Measurements from ENCODE around the gene ATXN7. TPM values are rescaled to one million over a fixed set of nuclear protein-coding genes. Genes with fewer than 3 reads are reported as not detected.

Gene ATXN7
- total RNA-seq, 2 experiments from 2014 or later = 15.2 to 35.2 TPM

DNA sequence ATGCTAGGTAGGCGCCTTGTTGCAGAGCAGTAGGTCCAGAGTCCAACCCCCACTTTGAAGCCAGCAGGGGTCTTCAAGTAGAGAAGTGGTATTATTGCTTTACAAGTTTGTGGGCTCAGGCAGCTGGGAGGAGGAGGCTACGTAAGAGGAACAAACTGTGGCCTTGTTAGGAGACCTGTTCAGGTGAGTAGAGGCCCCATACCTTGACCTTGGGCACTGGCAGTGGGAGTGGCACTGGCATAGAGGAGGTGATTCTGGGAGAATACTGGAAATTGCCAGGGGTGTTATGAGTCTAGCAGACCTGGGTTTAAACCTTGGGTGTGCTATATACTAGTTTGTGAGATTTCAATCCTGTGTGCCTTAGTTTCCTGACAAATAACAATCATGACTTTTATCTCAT lies 83.1 kb downstream of the ATXN7 start:
- TF ChIP-seq, protein P1, sequence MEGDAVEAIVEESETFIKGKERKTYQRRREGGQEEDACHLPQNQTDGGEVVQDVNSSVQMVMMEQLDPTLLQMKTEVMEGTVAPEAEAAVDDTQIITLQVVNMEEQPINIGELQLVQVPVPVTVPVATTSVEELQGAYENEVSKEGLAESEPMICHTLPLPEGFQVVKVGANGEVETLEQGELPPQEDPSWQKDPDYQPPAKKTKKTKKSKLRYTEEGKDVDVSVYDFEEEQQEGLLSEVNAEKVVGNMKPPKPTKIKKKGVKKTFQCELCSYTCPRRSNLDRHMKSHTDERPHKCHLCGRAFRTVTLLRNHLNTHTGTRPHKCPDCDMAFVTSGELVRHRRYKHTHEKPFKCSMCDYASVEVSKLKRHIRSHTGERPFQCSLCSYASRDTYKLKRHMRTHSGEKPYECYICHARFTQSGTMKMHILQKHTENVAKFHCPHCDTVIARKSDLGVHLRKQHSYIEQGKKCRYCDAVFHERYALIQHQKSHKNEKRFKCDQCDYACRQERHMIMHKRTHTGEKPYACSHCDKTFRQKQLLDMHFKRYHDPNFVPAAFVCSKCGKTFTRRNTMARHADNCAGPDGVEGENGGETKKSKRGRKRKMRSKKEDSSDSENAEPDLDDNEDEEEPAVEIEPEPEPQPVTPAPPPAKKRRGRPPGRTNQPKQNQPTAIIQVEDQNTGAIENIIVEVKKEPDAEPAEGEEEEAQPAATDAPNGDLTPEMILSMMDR (conservative IDR thresholded peaks at IDR 0.05; ENCODE audit: low read length) = no peak
- no peak for TF ChIP-seq EZH2phosphoT487 (IDR thresholded peaks at IDR 0.05; ENCODE audit: borderline replicate concordance, low read depth, low read length)
- Histone ChIP-seq H3K27ac (ENCODE audit: low read depth, low read length, poor library complexity, severe bottlenecking) (no peak overlapping the region), H3K36me3 (ENCODE audit: insufficient read depth, low read length) (peaks cover 52% of the 10 kb centered on the region), H3K4me2 (ENCODE audit: low read length) (no peak overlapping the region), H4K20me1 (ENCODE audit: insufficient read depth, low read length) (no peaks in the 10 kb centered on the region), H2AFZ (ENCODE audit: low read length) (no peak overlapping the region), H3K4me1 (ENCODE audit: insufficient read depth, low read length, poor library complexity, severe bottlenecking) (no peaks in the 10 kb centered on the region), H3K4me3 (ENCODE audit: low read depth, low read length, poor library complexity, severe bottlenecking) (no peak overlapping the region), H3K79me2 (ENCODE audit: insufficient read depth, low read depth, low read length) (no peaks in the 10 kb centered on the region; the same call in 1 of the 2 replicates), H3K9me2 (ENCODE audit: insufficient read depth, low read length) (no peaks in the 10 kb centered on the region), H3K9me3 (ENCODE audit: low read length) (no peaks in the 10 kb centered on the region)
- POLR2A ChIA-PET = interaction anchor here (0.5 to 0.9 kb wide), 2 partner anchors 19 to 49 kb away, joined by 3 to 5 read pairs; no protein-coding TSS in a partner anchor
- no peak for DNase-seq (ENCODE audit: low spot score)
- no TSS peak for BruUV-seq (replicated peaks)
- intact Hi-C loops (cut with micrococcal nuclease; ENCODE audit: unreplicated experiment) = no loop called here
- CTCF ChIA-PET (ENCODE audit: unreplicated experiment) = no interaction called here

DNA sequence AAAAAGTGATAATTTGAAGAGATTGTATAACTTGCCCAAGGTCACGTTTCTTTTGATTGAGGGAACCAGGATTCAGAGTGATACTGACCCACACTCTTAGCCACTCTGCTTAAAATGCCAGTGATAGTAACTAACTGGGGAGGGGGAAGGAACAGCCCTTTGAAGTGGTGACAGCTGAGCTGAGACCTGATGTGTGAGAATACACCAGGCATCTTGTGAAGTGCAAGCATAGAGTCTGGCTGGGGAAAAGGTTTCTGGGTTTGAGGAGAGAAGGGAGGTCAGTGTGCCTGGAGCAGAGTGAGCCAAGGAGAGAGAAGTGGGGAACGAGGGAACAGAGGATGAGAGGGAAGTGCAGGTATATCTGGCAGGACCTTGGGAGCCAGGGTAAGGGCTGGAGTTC lies 83.9 kb downstream of the ATXN7 start:
- no peak overlapping the region for H3K27ac ChIP-seq (ENCODE audit: low read depth, low read length, poor library complexity, severe bottlenecking)
- DNase-seq (ENCODE audit: low spot score) = no peak
- H3K79me2 ChIP-seq (ENCODE audit: insufficient read depth, low read depth, low read length) = no peaks in the 10 kb centered on the region; the same call in 1 of the 2 replicates
- no peak overlapping the region for H3K4me3 ChIP-seq (ENCODE audit: low read depth, low read length, poor library complexity, severe bottlenecking)
- intact Hi-C loops (cut with micrococcal nuclease; ENCODE audit: unreplicated experiment) = no loop called here
- no peaks in the 10 kb centered on the region for H4K20me1 ChIP-seq (ENCODE audit: insufficient read depth, low read length)
- H3K9me2 ChIP-seq (ENCODE audit: insufficient read depth, low read length) = no peaks in the 10 kb centered on the region
- ChIA-PET CTCF (ENCODE audit: unreplicated experiment) (no interaction called here), POLR2A (interaction anchor here (0.9 kb wide), 1 partner anchor 20 kb away, joined by 5 read pairs; no protein-coding TSS in a partner anchor)
- no peak for TF ChIP-seq EZH2phosphoT487 (IDR thresholded peaks at IDR 0.05; ENCODE audit: borderline replicate concordance, low read depth, low read length)
- TF ChIP-seq, protein P1 (conservative IDR thresholded peaks at IDR 0.05; ENCODE audit: low read length) = no peak
- H3K36me3 ChIP-seq (ENCODE audit: insufficient read depth, low read length) = peaks cover 44% of the 10 kb centered on the region
- H3K9me3 ChIP-seq (ENCODE audit: low read length) = no peaks in the 10 kb centered on the region
- BruUV-seq (replicated peaks) = no TSS peak
- H2AFZ ChIP-seq (ENCODE audit: low read length) = no peak overlapping the region
- H3K4me2 ChIP-seq (ENCODE audit: low read length) = no peak overlapping the region
- H3K4me1 ChIP-seq (ENCODE audit: insufficient read depth, low read length, poor library complexity, severe bottlenecking) = no peaks in the 10 kb centered on the region

DNA sequence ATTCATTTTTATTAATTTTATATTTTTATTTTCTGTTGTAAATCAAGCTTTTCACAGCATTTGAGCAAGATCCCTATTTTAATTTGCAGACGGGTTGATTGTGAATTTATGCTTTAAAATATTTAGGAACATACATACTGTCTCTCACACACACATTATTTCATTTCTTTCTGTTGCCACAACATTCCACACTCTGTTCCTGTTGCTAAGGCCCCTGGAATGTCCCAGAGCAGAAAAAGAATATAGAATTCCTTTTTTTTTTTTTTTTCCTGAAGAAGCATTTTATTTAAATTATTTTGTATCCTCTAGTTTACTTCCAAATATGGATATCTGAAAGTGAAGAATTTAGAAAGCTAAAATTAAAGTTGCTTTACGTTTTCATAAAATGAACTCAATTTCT lies 85.3 kb downstream of the ATXN7 start:
- H3K79me2 ChIP-seq (ENCODE audit: insufficient read depth, low read depth, low read length) = no peaks in the 10 kb centered on the region; the same call in 1 of the 2 replicates
- H3K27ac ChIP-seq (ENCODE audit: low read depth, low read length, poor library complexity, severe bottlenecking) = no peak overlapping the region
- CTCF ChIA-PET (ENCODE audit: unreplicated experiment) = no interaction called here
- no TSS peak for BruUV-seq (replicated peaks)
- no peak overlapping the region for H3K4me2 ChIP-seq (ENCODE audit: low read length)
- H2AFZ ChIP-seq (ENCODE audit: low read length) = no peak overlapping the region
- intact Hi-C loops (cut with micrococcal nuclease; ENCODE audit: unreplicated experiment) = no loop called here
- no peak for DNase-seq (ENCODE audit: low spot score)
- H3K9me2 ChIP-seq (ENCODE audit: insufficient read depth, low read length) = no peaks in the 10 kb centered on the region
- H3K36me3 ChIP-seq (ENCODE audit: insufficient read depth, low read length) = peaks cover 46% of the 10 kb centered on the region
- TF ChIP-seq, protein P1 (conservative IDR thresholded peaks at IDR 0.05; ENCODE audit: low read length) = no peak
- TF ChIP-seq EZH2phosphoT487 (IDR thresholded peaks at IDR 0.05; ENCODE audit: borderline replicate concordance, low read depth, low read length) = no peak
- no peaks in the 10 kb centered on the region for H3K9me3 ChIP-seq (ENCODE audit: low read length)
- no peaks in the 10 kb centered on the region for H3K4me1 ChIP-seq (ENCODE audit: insufficient read depth, low read length, poor library complexity, severe bottlenecking)
- H3K4me3 ChIP-seq (ENCODE audit: low read depth, low read length, poor library complexity, severe bottlenecking) = no peak overlapping the region
- POLR2A ChIA-PET = interaction anchor here (0.7 kb wide), 1 partner anchor 16 kb away, joined by 4 read pairs; no protein-coding TSS in a partner anchor
- H4K20me1 ChIP-seq (ENCODE audit: insufficient read depth, low read length) = no peaks in the 10 kb centered on the region

All from OCI-LY7 (cell line).